HG03045 (cell line): ENCODE data around the gene HOXC5.

Experiments
- ATAC-seq: cut with Tn5 transposase; IDR thresholded peaks from one replicate; pipeline ENCODE4 v1.9.1; 2021; ENCODE audit warnings: mild to moderate bottlenecking, moderate library complexity; ENCODE audit not compliant: unreplicated experiment

HOXC5 gene

DNA sequence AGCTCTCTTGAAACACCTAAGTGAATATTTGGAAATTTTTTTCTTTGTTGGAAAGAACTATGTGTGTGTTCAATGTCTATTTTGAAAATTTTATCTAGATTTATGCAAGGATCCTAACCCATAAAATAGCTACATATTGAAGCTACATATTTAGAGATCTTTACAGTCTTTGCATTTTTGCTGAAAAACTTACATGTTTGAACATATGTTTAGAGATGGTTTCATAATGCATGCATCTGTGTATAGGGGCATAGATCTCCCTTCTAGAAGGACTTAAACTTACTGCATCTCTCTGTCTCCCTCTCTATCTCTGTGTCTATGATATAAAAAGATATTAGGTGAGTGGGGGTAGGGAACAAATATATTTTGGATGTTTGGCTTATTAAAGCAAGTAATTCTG, 12.6 kb downstream of the HOXC5 start:
- no peak for ATAC-seq

DNA sequence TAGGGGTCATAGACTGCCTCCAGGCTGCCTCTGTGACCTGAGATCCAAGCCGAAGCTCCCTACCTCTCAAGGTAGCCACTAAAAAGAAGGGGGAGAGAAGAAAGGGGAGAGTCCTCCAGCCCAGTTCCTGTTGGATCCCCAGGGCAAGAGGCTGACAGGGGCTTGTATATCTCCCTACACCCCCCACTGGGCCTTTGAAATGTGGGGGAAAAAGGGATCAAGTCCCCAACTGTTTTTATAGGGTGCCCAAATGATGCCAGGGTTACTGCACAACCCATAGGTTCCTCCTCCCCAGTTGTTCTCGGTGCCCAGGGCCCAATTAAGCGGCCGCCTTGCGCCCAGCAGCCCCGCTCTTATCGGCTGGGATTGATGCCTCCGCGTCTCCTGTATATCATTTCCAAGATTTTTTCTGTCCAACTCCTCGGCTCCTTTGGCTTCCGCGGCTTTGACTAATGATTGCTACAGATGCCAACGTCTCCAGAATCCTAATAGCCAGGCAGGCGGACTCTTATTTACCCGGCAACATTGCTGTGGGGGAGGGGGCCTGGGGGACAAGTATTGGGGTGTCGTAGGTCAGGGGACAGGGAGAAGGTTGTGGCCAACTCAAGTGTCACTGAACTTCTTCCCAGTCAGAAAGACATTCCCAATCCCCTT, 13.1 kb downstream of the HOXC5 start:
- no peak for ATAC-seq

DNA sequence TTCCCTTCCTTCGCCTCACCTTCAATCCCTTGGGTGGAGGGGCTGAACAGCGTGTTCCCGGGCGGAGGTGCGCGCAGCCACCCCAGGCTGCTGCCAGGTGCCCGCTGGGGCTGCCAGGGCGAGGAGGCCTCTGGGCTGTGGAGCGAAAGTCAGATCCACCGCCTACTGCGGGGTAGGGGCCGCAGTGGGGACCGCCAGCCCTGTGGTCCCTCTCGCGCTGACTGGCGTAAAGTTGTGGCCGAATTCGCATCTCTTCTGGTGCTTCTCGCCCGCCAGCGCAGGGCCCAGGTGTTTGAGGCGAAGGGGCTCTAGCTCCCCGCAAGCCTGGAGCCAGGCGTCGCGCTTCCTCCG, 13.9 kb downstream of the HOXC5 start:
- ATAC-seq = no peak

DNA sequence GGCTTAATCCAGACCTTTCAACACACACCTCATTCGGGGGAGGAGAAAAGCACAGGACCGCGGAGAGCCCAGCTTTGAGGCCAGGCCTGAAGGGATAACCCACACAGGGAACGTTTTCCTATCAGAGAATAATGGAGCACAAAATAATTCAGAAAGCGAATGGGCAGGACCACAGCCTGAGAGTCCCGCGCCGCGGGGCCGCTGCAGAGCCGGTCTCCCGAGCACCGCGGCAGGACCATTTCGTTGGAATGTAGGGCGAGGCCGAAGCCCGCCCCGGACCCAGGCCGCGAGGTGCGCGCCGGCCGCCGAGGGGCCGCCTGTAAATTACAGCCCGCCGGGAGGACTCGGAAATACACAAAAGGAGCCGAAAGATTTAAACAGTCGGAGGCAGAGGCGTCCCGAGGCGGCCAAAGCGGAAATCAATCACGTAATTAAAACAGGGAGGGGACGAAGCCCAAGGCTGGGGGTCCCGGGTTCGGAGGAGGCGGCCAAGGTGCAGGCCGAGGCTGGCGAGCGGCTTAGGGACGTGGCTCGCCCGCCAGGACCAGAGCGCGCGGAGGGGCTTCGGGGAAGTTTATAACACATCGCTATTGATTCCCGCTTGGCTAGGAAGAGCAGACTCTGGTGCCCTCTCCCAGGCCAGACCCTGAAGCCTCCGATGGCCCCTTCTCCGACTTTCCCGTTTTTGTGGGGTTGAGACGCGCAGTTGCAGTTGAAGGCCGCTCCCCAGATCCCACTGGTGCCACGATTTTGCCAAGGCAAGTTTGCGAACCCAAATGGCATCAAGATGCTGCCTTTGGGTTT, 14.5 kb downstream of the HOXC5 start:
- no peak for ATAC-seq

DNA sequence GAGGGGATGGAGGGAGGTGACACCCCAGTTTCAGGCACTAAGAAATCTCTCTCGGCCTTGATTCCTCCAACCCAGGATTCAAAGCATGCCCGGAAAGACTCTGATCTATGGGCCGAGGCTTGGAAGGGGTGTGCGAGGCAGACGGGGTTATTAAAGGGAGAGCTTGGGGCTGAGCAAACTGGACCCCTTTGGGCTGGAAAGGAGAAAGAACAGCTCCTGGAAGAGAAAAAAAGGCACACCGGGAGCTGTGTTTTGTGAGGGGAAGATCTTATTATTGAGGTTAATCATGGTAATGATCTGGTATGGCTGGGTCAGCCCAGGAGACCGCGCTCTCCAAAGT, 15.1 kb downstream of the HOXC5 start:
- no peak for ATAC-seq

DNA sequence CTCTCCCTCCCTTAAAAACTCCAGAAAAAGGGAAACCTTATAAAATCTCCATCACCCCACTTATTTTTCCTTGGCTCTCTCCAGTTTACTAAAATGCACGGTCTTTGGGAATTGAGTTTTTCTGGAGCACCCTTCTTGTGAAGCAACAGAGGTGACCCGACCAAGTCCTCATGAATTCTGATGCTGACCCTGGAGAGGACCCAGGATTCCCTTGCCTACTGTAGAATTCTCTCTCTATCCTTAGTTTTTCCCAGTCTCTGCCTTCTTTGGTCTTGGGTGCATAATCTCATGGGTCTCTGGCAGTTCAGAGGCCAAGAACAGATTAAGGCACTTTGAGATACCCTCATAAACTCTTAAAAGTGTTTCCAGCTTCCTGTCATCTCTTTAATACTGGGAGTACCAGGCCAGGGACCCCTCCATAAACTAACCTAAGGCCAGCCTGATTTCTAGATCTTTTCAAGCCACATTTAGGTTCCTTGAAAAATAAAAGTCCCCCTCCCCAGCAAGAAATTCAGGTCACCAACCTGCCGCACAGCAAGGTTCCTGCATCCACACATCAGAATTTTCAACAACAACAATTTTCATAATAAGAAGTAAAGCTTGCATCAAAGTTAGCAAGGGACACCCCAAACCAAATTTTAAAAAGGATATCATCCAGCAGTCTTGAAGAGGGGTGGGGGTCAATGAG, 15.7 kb downstream of the HOXC5 start:
- ATAC-seq = no peak

DNA sequence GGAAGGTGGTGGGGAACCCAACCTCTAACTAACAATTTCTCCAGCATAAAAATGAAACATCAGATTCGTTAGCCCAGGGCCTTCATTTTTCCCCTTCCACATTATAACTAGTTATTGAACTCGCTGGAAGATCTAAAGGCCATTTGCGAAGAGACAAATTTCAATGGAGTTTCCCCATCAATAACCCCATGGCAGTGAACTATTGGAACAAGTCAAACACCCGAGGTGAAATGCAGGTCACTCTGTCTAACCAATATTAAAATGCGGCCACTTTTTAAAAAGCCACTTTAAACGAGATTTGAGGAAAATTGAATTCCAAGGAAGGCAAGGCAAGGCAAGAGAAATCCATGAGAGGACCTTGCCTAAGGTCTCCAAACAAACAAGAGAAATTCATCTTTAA, 16.3 kb downstream of the HOXC5 start:
- no peak for ATAC-seq

DNA sequence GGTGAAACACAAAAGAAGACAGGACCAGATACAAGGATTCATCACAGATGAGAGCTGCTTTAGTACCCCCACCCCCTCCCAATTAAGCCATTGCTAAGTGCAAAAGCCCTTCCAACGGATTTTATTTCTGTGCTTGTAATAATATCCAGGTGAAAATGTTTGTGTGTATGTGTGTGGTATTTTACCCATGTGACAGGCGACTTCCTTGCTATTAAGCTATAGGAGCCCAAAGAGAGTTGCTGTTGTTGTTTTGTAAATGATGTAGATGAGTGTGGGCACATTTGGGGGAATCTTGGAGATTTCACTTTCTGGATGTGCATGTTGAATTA, 17.6 kb downstream of the HOXC5 start:
- ATAC-seq = no peak

DNA sequence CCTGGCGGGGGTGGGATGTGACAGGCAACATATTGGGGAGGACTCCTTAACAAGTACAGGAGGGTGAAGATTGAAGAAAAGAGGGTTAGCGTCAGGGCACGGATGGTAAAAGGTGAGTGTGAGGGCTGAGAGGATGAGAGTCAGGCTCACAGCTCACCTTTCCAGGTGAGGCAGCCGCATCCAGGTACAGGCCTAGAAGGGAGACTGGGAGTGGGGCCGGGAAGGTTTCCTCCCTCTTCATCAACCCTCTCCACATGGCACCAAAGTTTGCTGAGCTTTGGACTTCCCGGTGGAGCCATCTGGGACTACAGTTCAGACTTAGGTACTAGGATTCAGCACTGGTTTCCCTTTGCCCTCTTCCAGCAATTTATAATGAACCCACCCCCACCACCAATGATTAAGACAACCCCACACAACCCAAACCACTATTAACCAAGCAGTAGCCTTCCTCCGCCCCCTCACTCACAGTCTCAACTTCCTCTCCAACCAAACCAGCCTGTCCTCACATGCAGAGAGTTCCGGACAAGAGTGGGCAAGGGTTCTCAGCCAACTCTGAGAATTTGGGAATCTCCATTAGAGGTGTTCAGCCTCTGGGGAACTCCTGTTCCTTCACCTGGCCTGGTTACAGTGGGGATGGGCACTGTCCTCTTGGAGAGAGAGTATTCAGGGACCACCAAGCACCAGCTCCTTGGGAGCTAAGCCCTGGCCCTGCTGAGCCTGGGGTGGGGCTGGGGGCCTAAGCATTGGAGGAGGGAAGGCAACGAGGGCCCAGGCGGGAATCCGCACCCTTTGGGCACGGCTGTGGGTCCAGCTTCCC, 18.4 kb downstream of the HOXC5 start:
- ATAC-seq = no peak

DNA sequence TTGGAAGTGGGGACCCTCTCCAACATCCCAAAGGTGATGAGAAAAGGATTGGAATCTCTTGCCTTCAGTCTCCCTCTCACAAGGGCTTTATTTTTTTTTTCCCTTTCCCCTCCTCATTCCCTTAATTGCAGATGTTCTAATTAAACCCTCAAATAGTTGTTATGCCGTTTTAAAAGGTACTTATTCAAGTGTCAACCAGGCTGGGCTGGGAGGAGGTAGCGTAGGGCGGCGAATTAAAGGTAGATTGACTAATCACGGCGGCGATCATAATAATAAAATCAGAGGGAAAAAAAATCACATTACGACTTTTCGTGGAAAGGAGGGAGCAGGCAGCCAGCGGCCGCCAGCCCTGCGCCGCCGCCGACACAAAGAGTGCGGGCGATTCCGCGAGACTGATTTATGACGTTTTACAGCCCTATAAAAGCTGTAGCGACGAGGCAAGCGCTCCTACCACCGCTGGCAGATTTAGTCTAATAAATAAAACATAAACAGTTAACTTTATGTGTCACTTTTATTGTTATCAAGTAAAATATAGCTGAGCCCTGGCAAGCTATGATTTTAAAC, 19.1 kb downstream of the HOXC5 start:
- no peak for ATAC-seq

DNA sequence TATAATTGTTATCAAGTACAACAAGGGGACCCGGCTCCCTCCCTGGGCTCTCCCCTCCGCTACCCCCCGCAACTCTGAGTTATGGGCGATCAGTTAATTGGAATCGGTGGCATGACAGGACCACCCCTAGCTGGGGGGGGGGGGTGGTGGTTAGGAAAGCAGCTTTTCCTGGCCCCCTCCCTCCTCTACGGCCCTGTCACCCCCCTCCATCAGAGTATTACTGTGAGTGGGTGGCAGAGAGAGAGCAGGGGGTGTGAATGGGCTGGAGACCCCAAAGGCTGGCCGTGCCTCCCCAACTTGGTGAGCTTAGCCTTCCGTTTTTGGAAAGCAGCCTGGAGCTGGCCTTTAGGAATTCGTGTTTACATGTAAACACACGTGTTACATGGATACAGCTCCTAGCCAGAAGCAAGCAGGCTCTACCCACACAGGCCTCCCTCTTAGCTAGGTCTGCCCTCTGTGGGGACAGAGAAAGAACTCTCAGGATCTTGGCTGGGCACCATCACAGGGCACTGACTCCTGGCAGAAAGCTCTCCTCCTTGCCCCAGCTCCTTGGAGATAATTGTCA, 19.7 kb downstream of the HOXC5 start:
- ATAC-seq = no peak

DNA sequence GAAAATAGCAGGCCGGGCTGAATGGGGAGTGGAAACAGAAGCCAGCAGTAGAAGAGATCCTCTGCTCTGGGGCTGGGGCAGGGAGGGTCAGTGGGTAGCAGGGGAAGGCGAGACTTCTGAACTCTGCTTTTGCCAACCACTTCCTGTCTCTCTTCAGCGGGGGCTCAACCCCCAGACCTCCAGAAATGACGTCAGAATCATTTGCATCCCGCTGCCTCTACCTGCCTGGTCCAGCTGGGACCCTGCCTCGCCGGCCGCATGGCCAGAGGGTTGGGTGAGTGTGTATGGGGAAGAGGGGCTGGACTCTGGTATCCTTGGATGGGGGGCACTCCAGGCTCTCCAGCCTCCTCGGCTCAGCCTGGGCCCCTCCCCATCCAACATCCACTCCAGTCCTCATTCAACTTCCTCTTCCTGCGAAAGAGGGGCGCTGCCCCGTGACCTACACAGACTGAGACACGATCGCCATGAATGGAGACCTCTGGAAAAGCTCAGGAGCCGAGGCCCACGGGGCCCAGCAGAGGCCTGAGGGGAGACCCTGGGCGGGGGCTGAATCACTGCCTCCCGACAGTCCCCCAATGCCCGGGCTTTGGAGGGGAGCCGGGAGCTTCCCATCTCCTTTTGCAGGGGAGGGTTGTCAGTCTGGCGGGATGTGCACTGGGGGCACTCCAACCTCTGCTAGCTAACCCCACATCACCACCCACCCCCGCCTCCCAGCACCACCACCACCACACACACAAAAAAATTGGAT, 20.3 kb downstream of the HOXC5 start:
- peak; percentile 68 for ATAC-seq

DNA sequence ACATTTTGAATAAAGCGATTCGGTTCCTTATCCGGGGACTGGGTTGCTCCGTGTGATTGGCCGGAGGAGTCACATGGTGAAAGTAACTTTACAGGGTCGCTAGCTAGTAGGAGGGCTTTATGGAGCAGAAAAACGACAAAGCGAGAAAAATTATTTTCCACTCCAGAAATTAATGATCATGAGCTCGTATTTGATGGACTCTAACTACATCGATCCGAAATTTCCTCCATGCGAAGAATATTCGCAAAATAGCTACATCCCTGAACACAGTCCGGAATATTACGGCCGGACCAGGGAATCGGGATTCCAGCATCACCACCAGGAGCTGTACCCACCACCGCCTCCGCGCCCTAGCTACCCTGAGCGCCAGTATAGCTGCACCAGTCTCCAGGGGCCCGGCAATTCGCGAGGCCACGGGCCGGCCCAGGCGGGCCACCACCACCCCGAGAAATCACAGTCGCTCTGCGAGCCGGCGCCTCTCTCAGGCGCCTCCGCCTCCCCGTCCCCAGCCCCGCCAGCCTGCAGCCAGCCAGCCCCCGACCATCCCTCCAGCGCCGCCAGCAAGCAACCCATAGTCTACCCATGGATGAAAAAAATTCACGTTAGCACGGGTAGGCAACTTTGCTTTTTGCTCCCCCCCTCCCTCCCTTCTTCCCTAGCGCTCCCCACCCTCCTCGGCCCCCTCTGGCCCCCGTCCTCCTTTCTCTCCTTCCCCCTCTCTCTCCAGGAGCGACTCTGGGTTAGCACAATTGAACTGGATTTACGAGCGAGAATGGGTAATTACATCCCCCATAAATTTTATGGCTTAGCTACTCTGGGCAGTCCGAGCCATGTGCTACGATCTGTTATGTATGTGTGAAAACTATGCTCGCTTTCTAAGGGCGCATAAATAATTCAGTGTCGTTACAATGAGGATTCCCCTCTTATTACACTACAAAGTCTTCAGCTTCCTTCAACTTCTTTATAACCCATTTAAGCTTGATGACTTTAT, 21.2 kb downstream of the HOXC5 start, which contains the start of gene HOXC4:
TSS of gene HOXC4 (plus strand) at position 85 of the 991 bp plus-strand sequence. CDS start at position 173, 88 bp downstream.
- peak; percentile 44 for ATAC-seq

DNA sequence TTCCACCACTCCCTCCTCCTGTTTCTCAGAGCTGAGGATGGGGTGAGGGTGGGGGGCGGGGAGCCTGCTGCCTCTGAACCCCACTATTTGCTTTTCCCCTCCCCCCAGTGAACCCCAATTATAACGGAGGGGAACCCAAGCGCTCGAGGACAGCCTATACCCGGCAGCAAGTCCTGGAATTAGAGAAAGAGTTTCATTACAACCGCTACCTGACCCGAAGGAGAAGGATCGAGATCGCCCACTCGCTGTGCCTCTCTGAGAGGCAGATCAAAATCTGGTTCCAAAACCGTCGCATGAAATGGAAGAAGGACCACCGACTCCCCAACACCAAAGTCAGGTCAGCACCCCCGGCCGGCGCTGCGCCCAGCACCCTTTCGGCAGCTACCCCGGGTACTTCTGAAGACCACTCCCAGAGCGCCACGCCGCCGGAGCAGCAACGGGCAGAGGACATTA, 21.9 kb downstream of the HOXC5 start:
- no peak for ATAC-seq

DNA sequence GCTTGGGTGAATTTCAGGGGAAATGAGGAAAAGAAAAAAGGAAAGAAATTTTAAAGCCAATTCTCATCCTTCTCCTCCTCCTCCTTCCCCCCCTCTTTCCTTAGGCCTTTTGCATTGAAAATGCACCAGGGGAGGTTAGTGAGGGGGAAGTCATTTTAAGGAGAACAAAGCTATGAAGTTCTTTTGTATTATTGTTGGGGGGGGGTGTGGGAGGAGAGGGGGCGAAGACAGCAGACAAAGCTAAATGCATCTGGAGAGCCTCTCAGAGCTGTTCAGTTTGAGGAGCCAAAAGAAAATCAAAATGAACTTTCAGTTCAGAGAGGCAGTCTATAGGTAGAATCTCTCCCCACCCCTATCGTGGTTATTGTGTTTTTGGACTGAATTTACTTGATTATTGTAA, 22.7 kb downstream of the HOXC5 start:
- ATAC-seq = no peak

DNA sequence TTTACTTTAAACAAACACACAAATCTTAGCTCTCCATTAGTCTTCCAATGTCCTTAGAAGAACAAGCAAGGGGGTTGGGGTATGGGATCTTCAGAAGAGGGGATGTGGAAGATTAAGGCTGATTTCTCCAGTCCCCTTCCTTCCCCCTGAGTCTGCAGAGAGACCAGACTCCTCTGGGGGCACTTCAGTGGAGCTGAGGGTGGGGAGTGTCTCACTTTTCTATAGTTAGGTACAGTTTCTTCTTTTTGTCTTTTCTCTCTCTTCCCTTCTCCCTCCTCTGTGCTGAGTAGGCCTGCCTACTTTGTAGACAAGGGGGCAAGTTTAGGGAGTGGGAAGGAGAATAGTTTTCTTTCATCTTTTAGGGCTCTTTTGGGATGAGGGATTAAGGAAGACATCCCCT, 23.3 kb downstream of the HOXC5 start:
- no peak for ATAC-seq

DNA sequence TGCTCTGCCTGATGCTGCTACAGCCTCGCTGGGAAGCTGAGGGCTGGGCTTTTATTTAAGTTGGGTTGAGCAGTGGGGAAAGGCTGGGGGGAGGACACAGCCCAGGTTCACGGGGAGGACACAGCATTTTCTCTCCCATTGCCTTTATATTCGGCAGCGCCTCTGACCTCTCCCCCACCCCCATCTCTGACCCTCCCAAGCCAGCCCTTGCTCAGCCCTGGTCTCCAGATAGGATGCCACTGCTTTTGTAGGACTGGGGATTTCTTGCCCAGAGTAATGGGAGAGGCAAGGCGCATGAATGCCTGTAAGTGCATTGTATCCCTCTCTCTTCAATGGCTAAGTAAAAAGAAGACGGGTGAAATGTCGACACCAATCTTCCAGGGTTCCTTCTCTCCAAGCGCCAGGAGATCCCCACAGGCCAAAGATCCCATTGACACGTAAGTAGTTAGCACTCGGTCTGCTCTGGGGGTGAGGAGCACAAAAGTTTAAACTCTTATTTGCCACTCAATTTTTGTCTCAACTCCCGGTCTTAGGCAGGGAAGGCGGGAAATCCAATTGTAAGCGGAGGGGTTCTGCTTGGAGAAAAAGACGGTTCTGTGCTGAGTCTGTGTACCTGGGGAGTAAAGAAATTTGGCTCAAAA, 25.4 kb downstream of the HOXC5 start:
- ATAC-seq = no peak

DNA sequence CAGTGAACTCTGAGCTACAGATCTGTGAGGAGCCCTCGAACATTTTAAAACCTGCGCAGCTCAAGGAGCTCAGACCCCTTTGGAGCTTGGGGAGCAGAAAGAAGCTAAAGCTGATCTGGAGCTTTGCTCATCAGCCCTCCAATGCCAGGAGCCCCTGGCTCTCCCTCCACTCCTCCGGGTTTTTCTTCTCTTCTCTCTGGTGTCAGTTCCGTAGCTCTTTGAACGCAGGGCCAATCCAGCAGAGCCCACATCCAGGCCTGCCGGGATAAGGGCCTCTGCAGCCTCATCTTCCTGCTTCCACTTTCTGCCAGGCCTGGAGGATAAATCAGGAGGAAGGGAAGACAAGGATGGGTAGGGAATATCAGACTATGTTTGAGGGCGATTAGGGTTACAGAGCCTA, 26.8 kb downstream of the HOXC5 start:
- ATAC-seq = no peak
